KG1 (cell line): ENCODE results near the gene TEDC2.
"Not testable (repeated sequence)": the region's sequence is repeated elsewhere in the genome, so short reads cannot be mapped to it uniquely, and the experiment has no call there.

Source experiments
- DNase-seq: peaks from one replicate; lab custom pipeline; 2025; lab: John Stamatoyannopoulos, UW

Gene TEDC2

DNA sequence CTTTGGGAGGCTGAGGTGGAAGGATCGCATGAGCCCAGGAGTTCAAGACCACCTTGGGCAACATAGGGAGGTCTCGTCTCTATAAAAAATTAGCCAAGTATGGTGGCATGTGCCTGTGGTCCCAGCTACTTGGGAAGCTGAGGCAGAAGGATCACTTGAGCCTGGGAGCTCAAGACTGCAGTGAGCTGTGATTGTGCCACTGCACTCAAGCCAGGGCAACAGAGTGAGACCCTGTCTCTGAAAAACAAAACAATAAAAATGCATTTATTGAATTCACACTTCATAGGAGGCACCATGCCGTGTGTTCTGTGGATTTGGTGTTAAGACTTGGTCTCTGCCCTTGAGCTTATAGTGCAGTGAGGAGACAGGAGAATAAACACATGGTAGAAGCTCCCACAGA, 17.4 kb downstream of the TEDC2 start:
- no peak for DNase-seq

- DNase-seq, result no peak
Observed at GRCh38 chr16:2478279-2478678, 18.4 kb downstream of the TEDC2 start.

GRCh38 chr16:2479996-2480395, 20.1 kb downstream of the TEDC2 start:
- not testable (repeated sequence) for DNase-seq

DNA sequence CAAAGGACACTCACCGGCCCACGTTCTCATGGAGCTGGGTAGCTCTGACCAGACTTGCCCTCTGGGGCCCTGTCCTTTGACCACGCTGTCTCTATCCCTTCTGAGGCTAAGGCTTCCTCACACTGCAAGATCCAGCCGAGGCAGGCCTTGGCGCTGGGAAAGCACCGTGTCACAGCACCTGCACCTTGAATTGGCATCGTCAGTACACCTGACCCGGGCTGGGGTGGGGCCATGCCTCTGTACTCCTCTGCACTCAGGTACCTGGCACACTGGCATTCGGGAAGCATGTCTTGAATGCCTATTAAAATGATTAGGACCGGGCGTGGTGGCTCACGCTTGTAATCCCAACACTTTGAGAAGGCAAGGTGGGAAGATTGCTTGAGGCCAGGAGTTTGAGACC, 21.0 kb downstream of the TEDC2 start:
- no peak for DNase-seq

GRCh38 chr16:2481676-2482075, 21.8 kb downstream of the TEDC2 start:
- no peak for DNase-seq

- no peak for DNase-seq
Observed at GRCh38 chr16:2482249-2482648, 22.3 kb downstream of the TEDC2 start.

- DNase-seq, result no peak
Observed at GRCh38 chr16:2482708-2483534, 23.0 kb downstream of the TEDC2 start.

- no peak for DNase-seq
Observed at GRCh38 chr16:2483939-2484897, 24.3 kb downstream of the TEDC2 start.

- DNase-seq, result no peak
Observed at GRCh38 chr16:2484898-2485508, 25.1 kb downstream of the TEDC2 start.

DNA sequence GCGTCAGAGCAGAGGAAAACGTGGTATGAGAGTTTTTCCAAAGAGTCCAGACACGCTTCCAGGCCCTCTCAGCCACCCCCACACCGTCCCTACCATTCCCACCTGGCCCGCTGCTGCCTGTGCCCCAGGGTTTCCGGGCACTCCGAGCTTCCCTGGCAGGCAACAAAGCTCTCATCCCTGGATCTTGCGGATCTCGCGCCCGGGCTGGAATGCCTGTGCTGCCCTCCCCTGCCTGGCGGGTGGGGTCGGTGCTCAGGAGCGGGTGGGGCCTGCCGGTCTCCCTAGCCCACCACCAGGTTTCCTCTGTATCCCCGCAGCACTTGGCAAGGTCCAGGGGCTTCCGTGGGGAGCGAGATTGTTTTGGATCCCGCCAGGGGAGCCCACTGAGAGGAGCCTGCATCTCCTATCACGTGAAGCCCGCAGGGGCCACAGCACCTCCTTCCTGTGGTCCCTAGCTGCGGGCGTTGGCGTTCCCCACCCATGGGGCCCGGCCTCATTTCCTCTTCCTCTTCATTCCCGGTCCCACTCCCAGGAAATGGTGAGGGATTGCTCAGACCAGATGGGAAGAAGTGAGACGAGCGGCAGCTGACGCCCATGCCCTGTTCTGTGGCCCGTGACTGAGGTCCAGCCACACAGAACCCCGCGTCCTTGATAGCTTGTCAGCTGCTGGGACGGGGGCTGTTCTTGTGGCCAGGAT, 26.1 kb downstream of the TEDC2 start:
- DNase-seq, result no peak

GRCh38 chr16:2486645-2487516, 27.0 kb downstream of the TEDC2 start:
- no peak for DNase-seq

- DNase-seq, result no peak
Observed at GRCh38 chr16:2487517-2487842, 27.6 kb downstream of the TEDC2 start.

DNA sequence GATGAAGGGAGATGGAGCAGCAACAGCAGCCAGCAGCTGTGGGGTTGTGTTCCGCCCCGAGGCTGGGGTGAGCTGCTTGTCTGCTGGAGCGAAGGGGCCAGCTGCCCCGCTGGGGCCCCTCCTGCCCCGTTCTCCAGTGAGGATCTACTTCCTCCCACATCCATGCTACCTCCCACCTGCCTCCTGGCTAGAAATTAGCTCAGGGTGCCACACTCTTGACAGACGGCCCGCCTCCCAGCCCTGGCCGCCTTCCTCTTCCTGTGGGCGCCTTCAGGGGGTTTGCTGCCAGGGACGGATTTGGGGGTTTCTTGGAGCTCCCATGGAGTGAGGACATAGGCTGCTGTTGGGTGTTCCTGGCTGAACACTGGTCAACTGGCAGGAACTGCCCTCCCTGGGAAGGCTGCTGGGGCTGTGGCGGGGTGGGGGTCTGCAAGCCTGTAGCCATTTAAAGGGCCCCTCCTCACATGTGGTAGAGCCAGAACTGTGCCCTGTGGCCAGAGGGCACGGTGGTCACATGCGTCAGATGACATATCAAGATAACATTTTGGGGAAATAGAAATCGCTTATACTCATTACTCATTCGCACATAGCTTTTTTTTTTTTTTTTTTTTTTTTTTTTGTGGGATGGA, 28.1 kb downstream of the TEDC2 start:
- no peak for DNase-seq

- no peak for DNase-seq
Observed at GRCh38 chr16:2489581-2489980, 29.7 kb downstream of the TEDC2 start.

- no peak for DNase-seq
Observed at GRCh38 chr16:2490190-2491105, 30.5 kb downstream of the TEDC2 start.

- DNase-seq, result no peak
Observed at GRCh38 chr16:2492292-2492691, 32.4 kb downstream of the TEDC2 start.

DNA sequence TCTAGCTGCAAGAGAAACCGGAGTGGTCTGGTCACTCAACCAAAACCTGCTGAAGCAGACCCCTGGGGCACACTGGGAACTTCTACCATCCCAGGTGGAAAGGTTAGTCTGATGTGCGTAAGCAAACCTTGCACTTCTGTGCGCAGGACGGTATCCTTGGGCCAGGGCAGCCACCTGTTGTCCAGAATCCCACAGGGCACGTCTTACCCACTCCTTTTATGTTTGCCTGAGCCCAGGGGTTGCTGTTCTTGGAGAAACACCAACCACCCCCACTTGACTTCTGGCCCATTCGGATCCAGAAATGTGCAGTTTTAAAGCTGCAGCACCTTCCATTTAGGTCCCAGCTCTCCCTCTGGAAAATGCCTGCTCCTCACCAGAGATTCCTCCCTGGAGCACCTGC, 33.7 kb downstream of the TEDC2 start:
- DNase-seq, result no peak

DNA sequence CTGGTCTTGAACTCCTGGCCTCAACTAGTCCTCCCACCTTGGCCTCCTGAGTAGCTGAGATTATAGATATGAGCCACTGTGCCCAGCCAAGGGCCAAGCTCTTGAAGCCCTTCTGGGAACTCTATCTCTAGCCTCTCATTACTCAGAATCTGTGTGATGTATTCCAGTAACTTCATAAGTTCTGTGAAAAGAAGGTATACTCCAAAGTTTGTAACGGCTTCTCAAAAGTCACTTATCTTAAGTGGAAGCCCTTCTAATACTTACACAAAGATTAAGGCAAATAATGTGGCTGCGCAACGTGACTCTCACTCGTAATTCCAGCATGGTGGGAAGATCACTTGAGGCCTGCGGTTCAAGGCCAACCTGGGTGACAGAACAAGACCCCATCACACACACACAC, 34.7 kb downstream of the TEDC2 start:
- DNase-seq, result no peak

DNA sequence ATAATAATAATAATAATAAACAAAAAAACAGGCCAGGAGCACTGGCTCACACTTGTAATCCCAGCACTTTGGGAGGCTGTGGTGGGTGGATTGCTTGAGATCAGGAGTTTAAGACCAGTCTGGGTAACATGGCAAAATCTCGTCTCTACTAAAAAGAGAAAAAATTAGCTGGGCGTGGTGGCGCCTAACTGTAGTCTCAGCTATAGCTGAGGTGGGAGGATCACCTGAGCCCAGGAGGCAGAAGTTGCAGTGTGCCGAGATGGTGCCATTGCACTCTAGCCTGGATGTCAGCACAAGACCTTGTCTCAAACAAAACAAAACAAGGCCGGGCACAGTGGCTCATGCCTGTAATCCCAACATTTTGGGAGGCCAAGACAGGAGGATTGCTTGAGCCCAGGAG, 35.1 kb downstream of the TEDC2 start:
- DNase-seq, result no peak
